H1 (cell line): ENCODE results near the gene TPST2. TPM values are rescaled to one million over a fixed set of nuclear protein-coding genes. Genes with fewer than 3 reads are reported as not detected.

ENCODE experiments used
- CTCF ChIA-PET: fragments of 300-600 bp; sonication (Branson Sonifier 250); formaldehyde crosslinking; loops from one replicate; lab custom pipeline; 2021; ENCODE audit not compliant: partially characterized antibody; lab: Charles Lee
- POLR2A ChIA-PET: fragments of 300-600 bp; sonication (Branson Sonifier 250); formaldehyde crosslinking; loops from one replicate; lab custom pipeline; 2021; ENCODE audit warnings: inconsistent platforms; ENCODE audit not compliant: partially characterized antibody; lab: Charles Lee
- DNase-seq, 2 experiments: peaks; one replicate each; pipeline versions ENCODE4 v3.0.0 to v3.0.0-alpha.2; 2010 to 2022; ENCODE audit warnings: low spot score in 2 of 2, low read depth in 1 of 2, mixed read lengths in 1 of 2
- FAIRE-seq: peaks from 2 replicates; lab custom pipeline; 2011; peaks lifted over from hg19 to GRCh38; lab: Jason Lieb, UNC
- H2AFZ ChIP-seq: 2 replicates; pipeline ENCODE4 v1.8.1; 2012; ENCODE audit warnings: low read length, inconsistent platforms
- H2AK5ac ChIP-seq: 2 replicates; pipeline ENCODE4 v1.6.1; 2013; ENCODE audit warnings: low read depth, low read length
- H2BK120ac ChIP-seq: replicated peaks from 2 replicates; pipeline ENCODE3; 2013; ENCODE audit warnings: low read depth, low read length, inconsistent platforms
- H2BK12ac ChIP-seq: 2 replicates; pipeline ENCODE4 v1.6.1; 2013; ENCODE audit warnings: low read depth, low read length
- H2BK15ac ChIP-seq: 2 replicates; pipeline ENCODE4 v1.6.1; 2013; ENCODE audit warnings: low read length
- H2BK20ac ChIP-seq: 2 replicates; pipeline ENCODE4 v1.6.1; 2013; ENCODE audit warnings: low read length
- H2BK5ac ChIP-seq: 2 replicates; pipeline ENCODE4 v1.6.1; 2013; ENCODE audit warnings: low read depth, low read length
- H3K14ac ChIP-seq: 2 replicates; pipeline ENCODE4 v1.6.1; 2013; ENCODE audit warnings: inconsistent platforms; ENCODE audit not compliant: insufficient read length
- H3K18ac ChIP-seq: 2 replicates; pipeline ENCODE4 v1.6.1; 2013; ENCODE audit warnings: low read length; ENCODE audit errors: extremely low read depth
- H3K23ac ChIP-seq: 2 replicates; pipeline ENCODE4 v1.6.1; 2013; ENCODE audit warnings: inconsistent platforms; ENCODE audit not compliant: insufficient read length
- H3K23me2 ChIP-seq: 2 replicates; pipeline ENCODE4 v1.6.1; 2013; ENCODE audit warnings: low read depth, low read length
- H3K27ac ChIP-seq: 2 replicates; pipeline ENCODE4 v1.6.1; 2011; ENCODE audit warnings: low read depth, low read length, inconsistent platforms
- H3K27me3 ChIP-seq, 4 experiments: replicated peaks in 1 of 4; 1 replicate in 1 of 4; 2 replicates in 3 of 4; pipeline versions ENCODE4 v1.6.1 to v1.8.1; 2011 to 2013; ENCODE audit warnings: low read length in 3 of 4, mild to moderate bottlenecking in 3 of 4, inconsistent platforms in 2 of 4, mixed read lengths in 2 of 4, moderate library complexity in 1 of 4; ENCODE audit not compliant: control insufficient read depth in 3 of 4, insufficient read depth in 3 of 4; ENCODE audit errors: extremely low read depth in 1 of 4
- H3K36me3 ChIP-seq, 4 experiments: 2 replicates each; pipeline versions ENCODE4 v1.6.1 to v1.8.1; 2011 to 2013; ENCODE audit warnings: mild to moderate bottlenecking in 4 of 4, low read length in 3 of 4, moderate library complexity in 2 of 4, control low read depth in 1 of 4, inconsistent platforms in 1 of 4; ENCODE audit not compliant: insufficient read depth in 4 of 4, control insufficient read depth in 2 of 4
- H3K4ac ChIP-seq: replicated peaks from 2 replicates; pipeline ENCODE3; 2013; ENCODE audit warnings: low read length, low read depth, mixed read lengths, inconsistent platforms; ENCODE audit not compliant: insufficient read length
- H3K4me1 ChIP-seq, 4 experiments: replicated peaks in 1 of 4; 1 replicate in 1 of 4; 2 replicates in 3 of 4; pipeline versions ENCODE4 v1.6.1 to v1.8.1; 2011 to 2013; ENCODE audit warnings: low read length in 3 of 4, inconsistent platforms in 2 of 4, mixed read lengths in 1 of 4; ENCODE audit not compliant: insufficient read depth in 4 of 4, control insufficient read depth in 3 of 4
- H3K4me2 ChIP-seq, 2 experiments: 2 replicates each; pipeline versions ENCODE4 v1.6.1 to v1.8.1; 2011 to 2013; ENCODE audit warnings: low read depth in 2 of 2, low read length in 2 of 2, control low read depth in 1 of 2, inconsistent platforms in 1 of 2, mild to moderate bottlenecking in 1 of 2; ENCODE audit not compliant: insufficient read depth in 1 of 2
- H3K4me3 ChIP-seq, 4 experiments: fragments of 200-600, 300-600 bp in 1 of 4; sonication (generic), shearing (Covaris generic), sonication (Bioruptor Twin) in 1 of 4; 2 replicates each; pipeline versions ENCODE4 v1.5.1 to v1.8.1; 2011 to 2016; ENCODE audit warnings: low read length in 4 of 4, low read depth in 3 of 4, control low read depth in 2 of 4, inconsistent platforms in 2 of 4, mild to moderate bottlenecking in 2 of 4, mixed read lengths in 1 of 4, moderate library complexity in 1 of 4; ENCODE audit not compliant: insufficient read depth in 2 of 4; ENCODE audit errors: extremely low read depth in 1 of 4
- H3K56ac ChIP-seq: replicated peaks from 2 replicates; pipeline ENCODE3; 2013; ENCODE audit warnings: low read depth, mild to moderate bottlenecking, mixed read lengths, low read length, inconsistent platforms; ENCODE audit not compliant: insufficient read length
- H3K79me1 ChIP-seq: 2 replicates; pipeline ENCODE4 v1.6.1; 2013; ENCODE audit warnings: low read depth, low read length, control low read depth
- H3K79me2 ChIP-seq, 2 experiments: 2 replicates each; pipeline versions ENCODE4 v1.6.1 to v1.8.1; 2012 to 2013; ENCODE audit warnings: low read length in 2 of 2, mild to moderate bottlenecking in 2 of 2, inconsistent platforms in 1 of 2; ENCODE audit not compliant: insufficient read depth in 2 of 2, control insufficient read depth in 1 of 2
- H3K9ac ChIP-seq, 4 experiments: replicated peaks in 1 of 4; 1 replicate in 1 of 4; 2 replicates in 3 of 4; pipeline versions ENCODE4 v1.6.1 to v1.8.1; 2011 to 2013; ENCODE audit warnings: low read depth in 3 of 4, low read length in 3 of 4, control low read depth in 2 of 4, mild to moderate bottlenecking in 2 of 4, moderate library complexity in 2 of 4, inconsistent platforms in 1 of 4; ENCODE audit errors: extremely low read depth in 1 of 4
- H3K9me3 ChIP-seq, 2 experiments: 2 replicates each; pipeline versions ENCODE4 v1.6.1 to v1.8.1; 2012 to 2013; ENCODE audit warnings: mild to moderate bottlenecking in 2 of 2, moderate library complexity in 2 of 2, control low read depth in 1 of 2, inconsistent platforms in 1 of 2, low read depth in 1 of 2, low read length in 1 of 2, mixed read lengths in 1 of 2; ENCODE audit not compliant: insufficient read depth in 2 of 2
- H4K20me1 ChIP-seq, 2 experiments: replicated peaks in 1 of 2; 2 replicates each; pipeline versions ENCODE3 to v1.8.1; 2011 to 2013; ENCODE audit warnings: inconsistent platforms in 2 of 2, low read length in 2 of 2, mild to moderate bottlenecking in 1 of 2; ENCODE audit not compliant: insufficient read depth in 2 of 2, control insufficient read depth in 1 of 2
- H4K5ac ChIP-seq: 2 replicates; pipeline ENCODE4 v1.6.1; 2013; ENCODE audit warnings: low read length, low read depth, mixed read lengths, inconsistent platforms; ENCODE audit not compliant: insufficient read length
- H4K8ac ChIP-seq: 2 replicates; pipeline ENCODE4 v1.8.0; 2013; ENCODE audit warnings: mild to moderate bottlenecking, moderate library complexity, low read length, inconsistent platforms; ENCODE audit not compliant: insufficient read depth; ENCODE audit errors: extremely low read depth
- H4K91ac ChIP-seq: replicated peaks from 2 replicates; pipeline ENCODE3; 2013; ENCODE audit warnings: low read length, mixed read lengths, inconsistent platforms; ENCODE audit not compliant: insufficient read length
- CEBPB ChIP-seq: IDR thresholded peaks from 2 replicates; pipeline ENCODE4 v1.6.1; 2012; ENCODE audit warnings: low read depth, low read length
- CREB1 ChIP-seq: IDR thresholded peaks from 2 replicates; pipeline ENCODE4 v1.6.1; 2012; ENCODE audit warnings: inconsistent platforms
- EP300 ChIP-seq, 2 experiments: IDR thresholded peaks; 1 replicate in 1 of 2; 2 replicates in 1 of 2; pipeline ENCODE4 v1.6.1; 2011 to 2012; ENCODE audit warnings: low read depth in 2 of 2, low read length in 2 of 2, mild to moderate bottlenecking in 2 of 2, borderline replicate concordance in 1 of 2, inconsistent platforms in 1 of 2, moderate library complexity in 1 of 2
- JUN ChIP-seq: IDR thresholded peaks from 2 replicates; pipeline ENCODE4 v1.6.1; 2011; ENCODE audit warnings: low read depth, mild to moderate bottlenecking, improper control_type of control experiment, low read length
- JUND ChIP-seq: IDR thresholded peaks from 2 replicates; pipeline ENCODE4 v1.6.1; 2011; ENCODE audit warnings: mild to moderate bottlenecking, improper control_type of control experiment, low read length
- SIN3A ChIP-seq, 2 experiments: IDR thresholded peaks in 1 of 2; conservative IDR thresholded peaks in 1 of 2; 2 replicates each; pipeline ENCODE4 v1.6.1; 2011 to 2012; ENCODE audit warnings: low read length in 2 of 2, improper control_type of control experiment in 1 of 2, low read depth in 1 of 2, mild to moderate bottlenecking in 1 of 2
- SP4 ChIP-seq: IDR thresholded peaks from 2 replicates; pipeline ENCODE4 v1.6.1; 2012; ENCODE audit warnings: low read length, inconsistent platforms
- TEAD4 ChIP-seq: IDR thresholded peaks from 2 replicates; pipeline ENCODE4 v1.6.1; 2012; ENCODE audit warnings: low read depth, low read length, inconsistent platforms, mixed read lengths
- WGBS, 2 experiments: shearing (Covaris generic) in 1 of 2; methylation state at CpG; one replicate each; pipeline versions ENCODE4 v1.1.6 to v1.1.7; 2013 to 2015; ENCODE audit warnings: low lambda C conversion rate in 2 of 2, mixed read lengths in 2 of 2, inconsistent platforms in 1 of 2, low coverage in 1 of 2, missing lambda C conversion rate in 1 of 2; ENCODE audit not compliant: insufficient replicate concordance in 2 of 2, insufficient coverage in 1 of 2, insufficient read length in 1 of 2; ENCODE audit errors: extremely low coverage in 1 of 2, missing lambda C conversion rate in 1 of 2; 5-methylcytosine and 5-hydroxymethylcytosine counted together
- polyA plus RNA-seq, 7 experiments: library from polyadenylated mRNA; depleted of rRNA in 3 of 7; stranded (reverse) in 5 of 7; unstranded in 2 of 7; fragments of >200 nt in 5 of 7; fragments of 200-250 nt in 2 of 7; gene quantifications; 1 replicate in 5 of 7; 2 replicates in 1 of 7; 4 replicates in 1 of 7; pipeline versions ENCODE4 v1.2.1 to v1.2.3, GENCODE V29; 2011 to 2013; ENCODE audit warnings: missing spikeins in 2 of 7, mixed read lengths in 2 of 7
- total RNA-seq: library from RNA; stranded (reverse); fragmentation: NEBNext Ultra II Directional; extraction: Animal tissue kit (Norgen Biotek cat#: 25700); gene quantifications from 2 replicates; pipeline ENCODE4 v1.2.1, GENCODE V29; 2021
- TF ChIP-seq, protein P1 (sequence below), 3 experiments: IDR thresholded peaks; 1 replicate in 2 of 3; 2 replicates in 1 of 3; pipeline versions ENCODE4 v1.5.1 to v1.6.1; 2011; ENCODE audit warnings: low read length in 3 of 3, mild to moderate bottlenecking in 3 of 3, inconsistent platforms in 2 of 3, low read depth in 1 of 3, moderate library complexity in 1 of 3; ENCODE audit not compliant: insufficient read depth in 1 of 3; ENCODE audit errors: control extremely low read depth in 1 of 3

The TPST2 gene
- total and polyA plus RNA-seq, 2 of the 8 experiments (the other 6 are each of a cell fraction or from before 2014, with no cell fraction given), result 58.8 to 143 TPM

DNA sequence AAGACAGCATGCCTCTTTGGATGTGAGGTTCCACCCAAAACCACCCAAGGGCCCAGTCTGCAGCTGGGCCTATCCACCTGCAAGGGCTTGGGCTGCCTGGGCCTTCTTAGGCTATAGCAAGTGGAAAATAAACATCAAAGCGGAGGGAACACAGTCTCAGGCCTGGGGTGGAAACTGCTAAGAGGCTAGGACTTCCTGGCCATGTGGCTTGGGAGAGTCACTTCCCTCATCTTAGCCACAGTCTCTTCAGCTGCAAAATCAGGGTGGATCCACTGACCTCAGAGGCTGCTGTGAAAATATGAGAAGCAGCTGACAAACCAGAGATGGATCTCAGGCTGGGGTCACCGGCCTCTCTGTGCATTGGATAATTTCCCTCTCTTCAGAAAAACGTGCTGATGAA lies 47.1 kb downstream of the TPST2 start:
- POLR2A ChIA-PET, result interaction anchor here (1.2 to 2.2 kb wide), 3 partner anchors 12 to 108 kb away, joined by 3 to 8 read pairs (median 5); no protein-coding TSS in a partner anchor
- no peak overlapping the region for H3K4ac ChIP-seq
- TF ChIP-seq JUND (no peak), EP300 (IDR thresholded peaks at IDR 0.05; ENCODE audit: borderline replicate concordance in 1 of 2, low read depth in 2 of 2, low read length in 2 of 2) (no peak), CEBPB (no peak), JUN (no peak), SP4 (no peak), TEAD4 (no peak), CREB1 (no peak), SIN3A (conservative IDR thresholded peaks at IDR 0.05 in 1 of 2, IDR thresholded peaks at IDR 0.05 in 1 of 2; ENCODE audit: low read depth in 1 of 2, low read length in 2 of 2) (no peak)
- TF ChIP-seq, protein P1, sequence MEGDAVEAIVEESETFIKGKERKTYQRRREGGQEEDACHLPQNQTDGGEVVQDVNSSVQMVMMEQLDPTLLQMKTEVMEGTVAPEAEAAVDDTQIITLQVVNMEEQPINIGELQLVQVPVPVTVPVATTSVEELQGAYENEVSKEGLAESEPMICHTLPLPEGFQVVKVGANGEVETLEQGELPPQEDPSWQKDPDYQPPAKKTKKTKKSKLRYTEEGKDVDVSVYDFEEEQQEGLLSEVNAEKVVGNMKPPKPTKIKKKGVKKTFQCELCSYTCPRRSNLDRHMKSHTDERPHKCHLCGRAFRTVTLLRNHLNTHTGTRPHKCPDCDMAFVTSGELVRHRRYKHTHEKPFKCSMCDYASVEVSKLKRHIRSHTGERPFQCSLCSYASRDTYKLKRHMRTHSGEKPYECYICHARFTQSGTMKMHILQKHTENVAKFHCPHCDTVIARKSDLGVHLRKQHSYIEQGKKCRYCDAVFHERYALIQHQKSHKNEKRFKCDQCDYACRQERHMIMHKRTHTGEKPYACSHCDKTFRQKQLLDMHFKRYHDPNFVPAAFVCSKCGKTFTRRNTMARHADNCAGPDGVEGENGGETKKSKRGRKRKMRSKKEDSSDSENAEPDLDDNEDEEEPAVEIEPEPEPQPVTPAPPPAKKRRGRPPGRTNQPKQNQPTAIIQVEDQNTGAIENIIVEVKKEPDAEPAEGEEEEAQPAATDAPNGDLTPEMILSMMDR (IDR thresholded peaks at IDR 0.05; ENCODE audit: control extremely low read depth in 1 of 3, insufficient read depth in 1 of 3, low read depth in 1 of 3, low read length in 3 of 3), result no peak

More for the DNA sequence above, 47.1 kb downstream of the TPST2 start:
- Histone ChIP-seq H3K27me3 (no peaks in the 10 kb centered on the region), H3K79me2 (peaks cover 0 to 56% of the 10 kb centered on the region in 2 experiments; a peak in 2 of 4 replicates), H2AK5ac (no peak overlapping the region), H2BK5ac (no peak overlapping the region), H4K20me1 (peaks cover 0 to 14% of the 10 kb centered on the region in 2 experiments), H3K79me1 (peaks cover 16% of the 10 kb centered on the region), H3K14ac (no peak overlapping the region), H2BK120ac (no peak overlapping the region), H2AFZ (no peak overlapping the region), H3K36me3 (peaks cover 3 to 30% (median 14%) of the 10 kb centered on the region in 4 experiments), H2BK15ac (no peak overlapping the region), H3K56ac (no peak overlapping the region), H3K4me3 (no peak overlapping the region), H3K27ac (no peak overlapping the region), H2BK12ac (no peak overlapping the region), H3K18ac (no peak overlapping the region), H3K4me1 (no peaks in the 10 kb centered on the region; a peak in 1 of 7 replicates), H2BK20ac (no peak overlapping the region), H3K23ac (no peak overlapping the region), H4K5ac (no peak overlapping the region), H4K91ac (no peak overlapping the region), H3K9me3 (no peaks in the 10 kb centered on the region), H3K9ac (no peak overlapping the region), H3K23me2 (peaks cover 1% of the 10 kb centered on the region; the same call in 1 of the 2 replicates), H3K4me2 (no peak overlapping the region), H4K8ac (no peak overlapping the region)
- FAIRE-seq, result no peak
- WGBS, 2 experiments, result 86% methylated on average over 3 of the region's 3 CpGs; no CpG with 5 or more reads in 1 of the 2 experiments
- CTCF ChIA-PET, result interaction anchor here (0.8 to 1.6 kb wide), 5 partner anchors 13 to 55 kb away, joined by 3 to 4 read pairs (median 3); no protein-coding TSS in a partner anchor
- no peak for DNase-seq
